Fibroblast of skin of right quadriceps (primary cell): ENCODE data around the gene SKI.
"Not testable (repeated sequence)": the region's sequence is repeated elsewhere in the genome, so short reads cannot be mapped to it uniquely, and the experiment has no call there.

Source experiments
- DNase-seq: peaks from one replicate; pipeline ENCODE4 v3.0.0-alpha.2; 2013

The SKI gene

GRCh38 chr1:2313651-2314261, 85.6 kb downstream of the SKI start:
- no peak for DNase-seq

- peak; percentile 80 for DNase-seq
These were observed 86.2 kb downstream of the SKI start for GRCh38 chr1:2314273-2314802.

- peak; percentile 73 for DNase-seq
These were observed 86.9 kb downstream of the SKI start for GRCh38 chr1:2314803-2315673.

GRCh38 chr1:2315674-2316450, 87.7 kb downstream of the SKI start:
- DNase-seq, result no peak

- no peak for DNase-seq
These were observed 88.4 kb downstream of the SKI start for GRCh38 chr1:2316451-2316961.

- no peak for DNase-seq
These were observed 89.3 kb downstream of the SKI start for GRCh38 chr1:2317230-2318065.

- no peak for DNase-seq
These were observed 90.5 kb downstream of the SKI start for GRCh38 chr1:2318314-2319278.

- no peak for DNase-seq
These were observed 91.2 kb downstream of the SKI start for GRCh38 chr1:2319291-2319690.

GRCh38 chr1:2320006-2320405, 91.9 kb downstream of the SKI start:
- DNase-seq, result no peak

GRCh38 chr1:2320760-2321667, 92.9 kb downstream of the SKI start:
- no peak for DNase-seq

GRCh38 chr1:2322065-2322571, 94.0 kb downstream of the SKI start:
- peak; percentile 88 for DNase-seq

- peak; percentile 25 for DNase-seq
These were observed 94.6 kb downstream of the SKI start for GRCh38 chr1:2322581-2323211.

- no peak for DNase-seq
These were observed 95.4 kb downstream of the SKI start for GRCh38 chr1:2323451-2323974.

- no peak for DNase-seq
These were observed 96.6 kb downstream of the SKI start for GRCh38 chr1:2324553-2325366.

GRCh38 chr1:2326524-2326923, 98.4 kb downstream of the SKI start:
- DNase-seq, result no peak

- not testable (repeated sequence) for DNase-seq
These were observed 99.0 kb downstream of the SKI start for GRCh38 chr1:2327162-2327561.

GRCh38 chr1:2327841-2328240, 99.7 kb downstream of the SKI start:
- DNase-seq, result no peak
